ENCODE data around the gene ATXN10. TPM values are rescaled to one million over a fixed set of nuclear protein-coding genes. Genes with fewer than 3 reads are reported as not detected.
A peak's percentile ranks its signal among the peaks of the same experiment; 100 is the strongest.

The ATXN10 gene
- total and polyA plus RNA-seq, 2 of the 8 experiments (the other 6 are each of a cell fraction or from before 2014, with no cell fraction given) = 134 to 210 TPM

GRCh38 chr22:45657701-45658100, 13.9 kb upstream of the ATXN10 start:
- no peaks in the 10 kb centered on the region for H4K20me1 ChIP-seq (replicated peaks in 1 of 2; ENCODE audit: control insufficient read depth in 1 of 2, insufficient read depth in 2 of 2, low read length in 2 of 2)
- H2AK5ac ChIP-seq (ENCODE audit: low read depth, low read length) = no peak overlapping the region
- no peak overlapping the region for H3K56ac ChIP-seq (replicated peaks; ENCODE audit: insufficient read length, low read depth, low read length)
- 89% methylated on average over 4 of the region's 4 CpGs; no CpG with 5 or more reads in 1 of the 2 experiments for WGBS, 2 experiments (ENCODE audit: extremely low coverage in 1 of 2, insufficient coverage in 1 of 2, insufficient read length in 1 of 2, insufficient replicate concordance in 2 of 2, low coverage in 1 of 2, low lambda C conversion rate in 2 of 2, missing lambda C conversion rate in 1 of 2)
- H2BK5ac ChIP-seq (ENCODE audit: low read depth, low read length) = no peak overlapping the region
- no peak overlapping the region for H4K91ac ChIP-seq (replicated peaks; ENCODE audit: insufficient read length, low read length)
- H3K79me2 ChIP-seq (ENCODE audit: control insufficient read depth in 1 of 2, insufficient read depth in 2 of 2, low read length in 2 of 2) = no peaks in the 10 kb centered on the region
- H3K27ac ChIP-seq (ENCODE audit: low read depth, low read length) = no peak overlapping the region
- no peak overlapping the region for H3K4me3 ChIP-seq (ENCODE audit: extremely low read depth in 1 of 4, insufficient read depth in 2 of 4, low read depth in 3 of 4, low read length in 4 of 4)
- H3K23ac ChIP-seq (ENCODE audit: insufficient read length) = no peak overlapping the region
- no peak overlapping the region for H3K9ac ChIP-seq (replicated peaks in 1 of 4; ENCODE audit: extremely low read depth in 1 of 4, low read depth in 3 of 4, low read length in 3 of 4)
- no peaks in the 10 kb centered on the region for H3K9me3 ChIP-seq (ENCODE audit: insufficient read depth in 2 of 2, low read depth in 1 of 2, low read length in 1 of 2)
- POLR2A ChIA-PET (ENCODE audit: partially characterized antibody) = no interaction called here
- H3K14ac ChIP-seq (ENCODE audit: insufficient read length) = no peak overlapping the region
- H2BK12ac ChIP-seq (ENCODE audit: low read depth, low read length) = no peak overlapping the region
- no peak overlapping the region for H4K5ac ChIP-seq (ENCODE audit: insufficient read length, low read depth, low read length)
- H3K23me2 ChIP-seq (ENCODE audit: low read depth, low read length) = no peaks in the 10 kb centered on the region
- CTCF ChIA-PET (ENCODE audit: partially characterized antibody) = interaction anchor here (1.3 to 1.8 kb wide), 2 partner anchors 13 to 330 kb away, joined by 3 to 8 read pairs; no protein-coding TSS in a partner anchor
- TF ChIP-seq SP4 (IDR thresholded peaks at IDR 0.05; ENCODE audit: low read length) (no peak), SRF (IDR thresholded peaks at IDR 0.05; ENCODE audit: low read depth, low read length) (peak; percentile 32; the same call in 1 of the 2 replicates), RFX5 (IDR thresholded peaks at IDR 0.05; ENCODE audit: borderline replicate concordance, low read depth, low read length) (no peak), ASH2L (IDR thresholded peaks at IDR 0.05; ENCODE audit: low read length) (no peak)
- H2BK15ac ChIP-seq (ENCODE audit: low read length) = no peak overlapping the region
- no peaks in the 10 kb centered on the region for H3K4me1 ChIP-seq (replicated peaks in 1 of 4; ENCODE audit: control insufficient read depth in 3 of 4, insufficient read depth in 4 of 4, low read length in 3 of 4)
- no peak overlapping the region for H2AFZ ChIP-seq (ENCODE audit: low read length)
- FAIRE-seq (no peak), DNase-seq (ENCODE audit: low read depth in 1 of 2, low spot score in 2 of 2) (no peak)
- H3K36me3 ChIP-seq (ENCODE audit: control insufficient read depth in 2 of 4, insufficient read depth in 4 of 4, low read length in 3 of 4) = no peaks in the 10 kb centered on the region
- no peak overlapping the region for H2BK20ac ChIP-seq (ENCODE audit: low read length)
- no peak overlapping the region for H3K4ac ChIP-seq (replicated peaks; ENCODE audit: insufficient read length, low read depth, low read length)
- H3K18ac ChIP-seq (ENCODE audit: extremely low read depth, low read length) = no peak overlapping the region
- no peak overlapping the region for H3K4me2 ChIP-seq (ENCODE audit: insufficient read depth in 1 of 2, low read depth in 2 of 2, low read length in 2 of 2)
- H4K8ac ChIP-seq (ENCODE audit: extremely low read depth, insufficient read depth, low read length) = no peak overlapping the region
- H3K27me3 ChIP-seq (replicated peaks in 1 of 4; ENCODE audit: control insufficient read depth in 3 of 4, extremely low read depth in 1 of 4, insufficient read depth in 3 of 4, low read length in 3 of 4) = no peaks in the 10 kb centered on the region
- no peak overlapping the region for H2BK120ac ChIP-seq (replicated peaks; ENCODE audit: low read depth, low read length)
- H3K79me1 ChIP-seq (ENCODE audit: low read depth, low read length) = no peaks in the 10 kb centered on the region

Data from H1 (cell line).